AG04449 (cell line): ENCODE data around the gene IGSF21.

Source experiments
- CTCF ChIA-PET: fragments of 350-600 bp; formaldehyde crosslinking; extraction: SDS; loops from one replicate; lab custom pipeline; 2021; ENCODE audit warnings: antibody characterized with exemption; lab: Yijun Ruan, JAX
- POLR2A ChIA-PET: fragments of 400-600, 350-600 bp; formaldehyde crosslinking; extraction: SDS; loops from one replicate; lab custom pipeline; 2020; ENCODE audit warnings: antibody characterized with exemption, inconsistent platforms; lab: Yijun Ruan, JAX
- DNase-seq: peaks from one replicate; pipeline ENCODE4 v3.0.0-alpha.2; 2010; ENCODE audit warnings: low read depth, low spot score
- H3K4me3 ChIP-seq: 2 replicates; pipeline ENCODE4 v1.5.1; 2011; ENCODE audit warnings: low read depth, mild to moderate bottlenecking, control low read depth, low read length
- TF ChIP-seq, protein P1 (sequence below): IDR thresholded peaks from one replicate; pipeline ENCODE4 v1.5.1; 2011; ENCODE audit warnings: mild to moderate bottlenecking, moderate library complexity, low read length, control low read depth, inconsistent platforms; ENCODE audit not compliant: insufficient read depth; ENCODE audit errors: missing control alignments

IGSF21 gene

DNA sequence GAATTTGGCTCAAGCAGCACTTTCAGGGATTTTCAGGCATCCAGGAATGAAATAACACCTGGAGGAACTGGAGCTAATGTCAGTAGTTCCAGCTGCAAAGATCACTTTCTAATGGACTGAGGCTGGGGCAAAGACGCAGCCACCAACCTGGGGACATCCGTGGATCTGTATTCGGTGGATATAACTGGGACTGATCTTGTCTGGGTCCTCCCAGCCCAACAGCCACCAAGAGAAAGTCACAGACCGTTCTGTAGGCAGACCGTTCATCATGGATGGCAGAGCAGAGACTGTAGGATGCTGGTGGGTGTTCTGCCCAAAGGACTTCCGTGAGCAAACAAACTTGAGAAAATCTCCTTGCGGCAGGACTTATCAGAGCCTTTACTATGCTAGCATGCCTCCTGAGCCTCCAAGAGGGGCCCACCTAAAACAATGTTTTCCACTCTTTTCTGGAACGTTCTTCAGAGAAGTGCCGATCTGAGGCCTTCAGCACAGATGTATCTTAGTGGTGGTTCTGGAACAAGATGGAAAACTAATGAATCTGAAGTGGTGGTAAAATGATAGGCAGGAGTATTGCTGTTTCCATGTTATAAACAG is 287.1 kb downstream of the IGSF21 start:
- H3K4me3 ChIP-seq: no peak overlapping the region
- no peak for DNase-seq
- ChIA-PET CTCF (no interaction called here), POLR2A (no interaction called here)
- TF ChIP-seq, protein P1, sequence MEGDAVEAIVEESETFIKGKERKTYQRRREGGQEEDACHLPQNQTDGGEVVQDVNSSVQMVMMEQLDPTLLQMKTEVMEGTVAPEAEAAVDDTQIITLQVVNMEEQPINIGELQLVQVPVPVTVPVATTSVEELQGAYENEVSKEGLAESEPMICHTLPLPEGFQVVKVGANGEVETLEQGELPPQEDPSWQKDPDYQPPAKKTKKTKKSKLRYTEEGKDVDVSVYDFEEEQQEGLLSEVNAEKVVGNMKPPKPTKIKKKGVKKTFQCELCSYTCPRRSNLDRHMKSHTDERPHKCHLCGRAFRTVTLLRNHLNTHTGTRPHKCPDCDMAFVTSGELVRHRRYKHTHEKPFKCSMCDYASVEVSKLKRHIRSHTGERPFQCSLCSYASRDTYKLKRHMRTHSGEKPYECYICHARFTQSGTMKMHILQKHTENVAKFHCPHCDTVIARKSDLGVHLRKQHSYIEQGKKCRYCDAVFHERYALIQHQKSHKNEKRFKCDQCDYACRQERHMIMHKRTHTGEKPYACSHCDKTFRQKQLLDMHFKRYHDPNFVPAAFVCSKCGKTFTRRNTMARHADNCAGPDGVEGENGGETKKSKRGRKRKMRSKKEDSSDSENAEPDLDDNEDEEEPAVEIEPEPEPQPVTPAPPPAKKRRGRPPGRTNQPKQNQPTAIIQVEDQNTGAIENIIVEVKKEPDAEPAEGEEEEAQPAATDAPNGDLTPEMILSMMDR: no peak

DNA sequence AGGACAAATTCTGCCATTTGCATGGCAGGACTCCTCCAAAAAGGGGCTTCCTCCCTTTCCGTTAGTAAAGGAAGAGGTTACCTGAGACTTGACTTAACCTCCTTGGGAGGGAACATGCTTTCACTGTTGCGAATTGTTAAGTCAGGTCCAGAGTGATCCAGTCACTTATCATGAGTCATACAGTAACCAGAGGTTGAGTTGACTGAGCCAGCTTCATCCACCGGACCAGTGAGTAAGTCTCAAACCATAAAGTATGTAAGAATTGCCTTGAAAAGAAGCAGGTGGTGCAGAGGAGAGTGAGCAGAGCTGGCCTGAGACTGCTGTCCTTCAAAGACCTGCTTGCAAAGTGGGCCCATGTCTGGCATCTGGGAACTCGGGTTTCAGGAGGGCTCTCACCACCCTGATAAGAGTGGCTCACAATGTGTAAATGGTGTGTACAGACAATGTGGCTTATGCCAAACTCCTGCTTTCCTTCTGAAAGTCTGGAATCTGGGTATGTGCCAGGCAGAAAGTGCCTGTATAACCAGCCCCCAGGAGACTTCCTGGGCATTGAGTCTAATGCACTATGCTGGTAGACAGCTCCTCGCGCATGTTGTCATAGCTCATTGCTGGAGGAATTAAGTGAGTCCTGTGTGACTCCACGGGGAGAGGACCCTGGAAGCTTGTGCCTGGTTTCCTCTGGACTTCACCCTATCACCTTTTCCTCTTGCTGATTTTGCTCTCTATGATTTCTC is 288.8 kb downstream of the IGSF21 start:
- TF ChIP-seq, protein P1: no peak
- CTCF ChIA-PET: no interaction called here
- POLR2A ChIA-PET: no interaction called here
- DNase-seq: no peak
- no peak overlapping the region for H3K4me3 ChIP-seq

GRCh38 chr1:18397641-18398040 is 290.0 kb downstream of the IGSF21 start:
- CTCF ChIA-PET: no interaction called here
- H3K4me3 ChIP-seq: no peak overlapping the region
- POLR2A ChIA-PET: no interaction called here
- no peak for DNase-seq
- TF ChIP-seq, protein P1: no peak

- ChIA-PET CTCF (no interaction called here), POLR2A (no interaction called here)
- TF ChIP-seq, protein P1: no peak
- no peak overlapping the region for H3K4me3 ChIP-seq
- no peak for DNase-seq
Measured at GRCh38 chr1:18398791-18399530, 291.4 kb downstream of the IGSF21 start.

DNA sequence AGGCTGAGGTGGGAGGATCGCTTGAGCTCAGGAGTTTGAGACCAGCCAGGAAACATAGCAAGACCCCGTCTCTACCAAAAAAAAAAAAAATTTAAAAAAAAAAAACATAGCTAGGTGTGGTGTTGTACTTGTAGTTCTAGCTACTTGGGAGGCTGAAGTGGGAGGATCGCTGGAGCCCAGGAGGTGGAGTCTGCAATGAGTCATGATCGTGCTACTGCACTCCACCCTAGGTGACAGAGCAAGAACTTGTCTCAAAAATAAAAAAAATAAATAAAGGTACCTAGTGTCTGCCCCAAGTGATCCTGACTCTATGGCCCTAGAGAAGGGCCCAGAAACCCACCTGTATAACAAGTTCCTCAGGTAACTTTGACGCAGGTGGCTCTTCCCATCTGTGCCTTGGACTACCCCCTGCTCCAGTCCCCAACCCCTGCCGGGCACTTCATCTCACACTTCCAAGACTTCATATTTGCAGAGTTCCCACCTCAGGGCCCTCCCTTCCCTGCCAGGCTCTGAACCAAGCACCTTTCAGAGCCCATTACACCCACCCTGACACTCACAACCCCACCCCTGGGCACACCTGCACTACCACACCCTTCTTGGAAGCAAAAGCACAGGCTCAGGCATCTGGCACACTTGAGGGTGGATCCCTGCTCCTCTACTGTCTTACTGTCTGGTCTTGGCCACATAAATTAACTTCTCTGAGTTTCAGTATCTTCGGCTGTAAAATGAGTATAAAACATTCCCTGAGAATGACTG is 292.9 kb downstream of the IGSF21 start:
- TF ChIP-seq, protein P1: no peak
- no peak overlapping the region for H3K4me3 ChIP-seq
- no peak for DNase-seq
- ChIA-PET CTCF (no interaction called here), POLR2A (no interaction called here)
